ENCODE data around the gene RBMS3. TPM values are rescaled to one million over a fixed set of nuclear protein-coding genes. Genes with fewer than 3 reads are reported as not detected.
"Not testable (repeated sequence)": the region's sequence is repeated elsewhere in the genome, so short reads cannot be mapped to it uniquely, and the experiment has no call there.

The RBMS3 gene
- total RNA-seq, 4 donors from 2014 or later, result 51.5 to 76.0 (median 66.6) TPM

GRCh38 chr3:30044515-30044914 is 763.6 kb downstream of the RBMS3 start:
- peaks cover 0 to under 1% (median 0%) of the 10 kb centered on the region in 3 donors for H3K9me3 ChIP-seq
- TF ChIP-seq CTCF (IDR thresholded peaks at IDR 0.05) (no peak), POLR2AphosphoS5 (IDR thresholded peaks at IDR 0.05) (no peak), EP300 (IDR thresholded peaks at IDR 0.05) (no peak), POLR2A (IDR thresholded peaks at IDR 0.05) (no peak)
- no peaks in the 10 kb centered on the region for H3K27me3 ChIP-seq
- no peak overlapping the region for H3K27ac ChIP-seq
- no peak overlapping the region for H3K4me3 ChIP-seq
- H3K4me1 ChIP-seq, result no peaks in the 10 kb centered on the region
- no peaks in the 10 kb centered on the region for H3K36me3 ChIP-seq
- ATAC-seq, result no peak
- WGBS, 2 donors (ENCODE audit: low coverage in 1 of 2), result 63 to 68% methylated on average over 4 of the region's 4 CpGs

GRCh38 chr3:30048431-30048830 is 767.6 kb downstream of the RBMS3 start:
- no peaks in the 10 kb centered on the region for H3K36me3 ChIP-seq
- H3K27ac ChIP-seq, result no peak overlapping the region
- H3K27me3 ChIP-seq, result no peaks in the 10 kb centered on the region
- TF ChIP-seq CTCF (IDR thresholded peaks at IDR 0.05), result no peak
- TF ChIP-seq EP300 (IDR thresholded peaks at IDR 0.05), result no peak
- TF ChIP-seq POLR2A (IDR thresholded peaks at IDR 0.05), result no peak
- no peak for TF ChIP-seq POLR2AphosphoS5 (IDR thresholded peaks at IDR 0.05)
- ATAC-seq, result no peak
- H3K4me3 ChIP-seq, result no peak overlapping the region
- peaks cover 0 to 8% (median 0%) of the 10 kb centered on the region in 3 donors for H3K9me3 ChIP-seq
- H3K4me1 ChIP-seq, result no peaks in the 10 kb centered on the region
- 88 to 93% methylated on average over 2 to 3 of the region's 3 CpGs for WGBS, 2 donors (ENCODE audit: low coverage in 1 of 2)

- not testable (repeated sequence) for H3K36me3 ChIP-seq, H3K27ac ChIP-seq, H3K4me1 ChIP-seq, H3K4me3 ChIP-seq, H3K9me3 ChIP-seq, H3K27me3 ChIP-seq, ATAC-seq
- WGBS, 2 donors (ENCODE audit: low coverage in 1 of 2), result 42 to 95% methylated on average over 2 to 3 of the region's 9 CpGs
These were observed 769.2 kb downstream of the RBMS3 start for GRCh38 chr3:30050116-30050515.

- H3K27me3 ChIP-seq, result no peaks in the 10 kb centered on the region
- no peak overlapping the region for H3K27ac ChIP-seq
- ATAC-seq, result no peak
- no peaks in the 10 kb centered on the region for H3K36me3 ChIP-seq
- H3K4me3 ChIP-seq, result no peak overlapping the region
- TF ChIP-seq POLR2A (IDR thresholded peaks at IDR 0.05), result no peak
- TF ChIP-seq POLR2AphosphoS5 (IDR thresholded peaks at IDR 0.05), result no peak
- no peak for TF ChIP-seq EP300 (IDR thresholded peaks at IDR 0.05)
- no peak for TF ChIP-seq CTCF (IDR thresholded peaks at IDR 0.05)
- H3K4me1 ChIP-seq, result no peaks in the 10 kb centered on the region
- H3K9me3 ChIP-seq, result no peaks in the 10 kb centered on the region
These were observed 778.4 kb downstream of the RBMS3 start for GRCh38 chr3:30059240-30059639.

Small RNA genes lying within 50 kb of the gene (small RNA-seq; reads per million reads assigned to genes)
- 0 reads per million in 4 donors for gene MTND4LP9
